ENCODE results near the gene TPM4. TPM values are rescaled to one million over a fixed set of nuclear protein-coding genes. Genes with fewer than 3 reads are reported as not detected.
"Not testable (repeated sequence)": the region's sequence is repeated elsewhere in the genome, so short reads cannot be mapped to it uniquely, and the experiment has no call there.

The TPM4 gene
- total RNA-seq (211 TPM), polyA plus RNA-seq (ENCODE audit: insufficient read depth in 1 of 8, insufficient read length in 8 of 8, low replicate concordance in 1 of 8) (100 to 1,000 TPM; 181 to 338 (median 218) TPM)
- long read RNA-seq, donor 1, transcript TPM4-201 (8 exons, 2,666 nt), result major isoform, 35 of 104 reads
- long read RNA-seq, donor 1, transcript TPM4-213 (1 exons, 2,672 nt), result minor isoform, 34 of 104 reads
- long read RNA-seq, donor 1, partial matches to known transcripts, result 35 of 104 reads
- long read RNA-seq, donor 1, other reads (novel, unspliced or antisense), result 0 of 104 reads
- long read RNA-seq, donor 2, transcript TPM4-201 (8 exons, 2,666 nt), result minor isoform, 5 of 19 reads
- long read RNA-seq, donor 2, transcript TPM4-213 (1 exons, 2,672 nt), result major isoform, 14 of 19 reads
- long read RNA-seq, donor 2, partial matches to known transcripts, result 0 of 19 reads
- long read RNA-seq, donor 2, other reads (novel, unspliced or antisense), result 0 of 19 reads
- long read RNA-seq, donor 3, transcript TPM4-213 (1 exons, 2,672 nt), result minor isoform, 33 of 201 reads
- long read RNA-seq, donor 3, transcript TPM4-201 (8 exons, 2,666 nt), result major isoform, 57 of 201 reads
- long read RNA-seq, donor 3, transcript TPM4-206 (4 exons, 877 nt), result minor isoform, 7 of 201 reads
- long read RNA-seq, donor 3, partial matches to known transcripts, result 99 of 201 reads
- long read RNA-seq, donor 3, other reads (novel, unspliced or antisense), result 5 of 201 reads
- long read RNA-seq, donor 4, transcript TPM4-213 (1 exons, 2,672 nt), result minor isoform, 37 of 111 reads
- long read RNA-seq, donor 4, transcript TPM4-201 (8 exons, 2,666 nt), result major isoform, 50 of 111 reads
- long read RNA-seq, donor 4, partial matches to known transcripts, result 20 of 111 reads
- long read RNA-seq, donor 4, other reads (novel, unspliced or antisense), result 0 of 111 reads
- long read RNA-seq, donor 5, transcript TPM4-201 (8 exons, 2,666 nt), result major isoform, 154 of 594 reads
- long read RNA-seq, donor 5, transcript TPM4-213 (1 exons, 2,672 nt), result minor isoform, 129 of 594 reads
- long read RNA-seq, donor 5, partial matches to known transcripts, result 267 of 594 reads
- long read RNA-seq, donor 5, other reads (novel, unspliced or antisense), result 42 of 594 reads
- long read RNA-seq, donor 6, transcript TPM4-201 (8 exons, 2,666 nt), result major isoform, 91 of 277 reads
- long read RNA-seq, donor 6, transcript TPM4-213 (1 exons, 2,672 nt), result minor isoform, 50 of 277 reads
- long read RNA-seq, donor 6, partial matches to known transcripts, result 111 of 277 reads
- long read RNA-seq, donor 6, other reads (novel, unspliced or antisense), result 23 of 277 reads
- long read RNA-seq, donor 7, transcript TPM4-213 (1 exons, 2,672 nt), result minor isoform, 76 of 266 reads
- long read RNA-seq, donor 7, transcript TPM4-201 (8 exons, 2,666 nt), result major isoform, 80 of 266 reads
- long read RNA-seq, donor 7, partial matches to known transcripts, result 104 of 266 reads
- long read RNA-seq, donor 7, other reads (novel, unspliced or antisense), result 6 of 266 reads
- long read RNA-seq, donor 8, transcript TPM4-213 (1 exons, 2,672 nt), result major isoform, 54 of 136 reads
- long read RNA-seq, donor 8, transcript TPM4-201 (8 exons, 2,666 nt), result minor isoform, 50 of 136 reads
- long read RNA-seq, donor 8, partial matches to known transcripts, result 31 of 136 reads
- long read RNA-seq, donor 8, other reads (novel, unspliced or antisense), result 0 of 136 reads
- long read RNA-seq, donor 9, transcript TPM4-201 (8 exons, 2,666 nt), result minor isoform, 35 of 204 reads
- long read RNA-seq, donor 9, transcript TPM4-213 (1 exons, 2,672 nt), result major isoform, 61 of 204 reads
- long read RNA-seq, donor 9, partial matches to known transcripts, result 106 of 204 reads
- long read RNA-seq, donor 9, other reads (novel, unspliced or antisense), result 0 of 204 reads
- long read RNA-seq, donor 10, transcript TPM4-201 (8 exons, 2,666 nt), result minor isoform, 52 of 203 reads
- long read RNA-seq, donor 10, transcript TPM4-213 (1 exons, 2,672 nt), result major isoform, 80 of 203 reads
- long read RNA-seq, donor 10, partial matches to known transcripts, result 52 of 203 reads
- long read RNA-seq, donor 10, other reads (novel, unspliced or antisense), result 16 of 203 reads
- long read RNA-seq, donor 11, transcript TPM4-201 (8 exons, 2,666 nt), result minor isoform, 42 of 164 reads
- long read RNA-seq, donor 11, transcript TPM4-213 (1 exons, 2,672 nt), result major isoform, 47 of 164 reads
- long read RNA-seq, donor 11, partial matches to known transcripts, result 75 of 164 reads
- long read RNA-seq, donor 11, other reads (novel, unspliced or antisense), result 0 of 164 reads

DNA sequence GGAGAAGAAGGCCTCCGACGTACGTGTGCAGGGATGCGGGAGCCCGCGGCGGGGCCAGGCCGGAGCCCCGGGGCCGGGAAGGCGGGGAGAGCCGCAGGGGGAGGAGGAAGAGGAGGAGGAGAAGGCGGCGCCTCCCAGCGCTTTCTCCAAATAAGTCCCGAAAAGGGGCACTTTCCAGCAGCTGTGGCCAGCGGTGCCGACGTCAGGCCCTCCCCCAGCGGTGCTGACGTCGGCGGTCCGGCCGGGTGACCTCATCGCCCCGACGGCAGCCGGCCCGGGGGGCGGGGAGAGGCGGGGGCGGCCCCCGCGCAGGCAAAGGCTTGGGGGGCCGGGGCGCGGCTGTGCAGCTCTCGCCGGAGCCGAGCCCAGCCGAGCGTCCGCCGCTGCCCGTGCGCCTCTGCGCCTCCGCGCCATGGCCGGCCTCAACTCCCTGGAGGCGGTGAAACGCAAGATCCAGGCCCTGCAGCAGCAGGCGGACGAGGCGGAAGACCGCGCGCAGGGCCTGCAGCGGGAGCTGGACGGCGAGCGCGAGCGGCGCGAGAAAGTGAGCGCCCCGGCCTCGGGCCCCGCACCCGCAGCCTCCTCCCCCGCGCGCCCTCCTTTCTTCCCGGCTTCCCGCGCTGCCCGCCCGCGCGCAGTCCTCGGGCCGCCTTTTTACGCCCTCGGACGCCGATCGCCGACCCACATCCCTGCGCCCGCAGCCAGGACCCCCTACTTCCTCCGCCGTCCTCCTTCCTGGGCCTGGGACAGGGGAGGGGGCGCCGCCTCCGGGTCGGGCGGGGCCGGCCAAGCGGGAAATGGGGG lies at the start of gene TPM4:
TSS of gene TPM4 (plus strand) at position 342 of the 804 bp plus-strand sequence. CDS start at position 413, 71 bp downstream.
- peak within 1 kb of the TSS; percentile 99 for H3K27ac ChIP-seq (ENCODE audit: low read length)
- H3K4me3 ChIP-seq (ENCODE audit: low read length), result peak within 1 kb of the TSS; percentile 73
- peaks cover 33% of the 10 kb centered on the region for H3K4me1 ChIP-seq (ENCODE audit: control insufficient read depth, insufficient read depth, low read length)
- no peaks in the 10 kb centered on the region for H3K9me3 ChIP-seq (replicated peaks; ENCODE audit: control insufficient read depth, low read depth, low read length)
- H3K27me3 ChIP-seq (ENCODE audit: control insufficient read depth, insufficient read depth, low read length), result no peaks in the 10 kb centered on the region
- peaks cover 14% of the 10 kb centered on the region for H3K36me3 ChIP-seq (ENCODE audit: control insufficient read depth, insufficient read depth, low read length)
- WGBS (ENCODE audit: insufficient coverage), result under 1% methylated on average over 90 of the region's 101 CpGs
- peak; percentile 98 for DNase-seq

DNA sequence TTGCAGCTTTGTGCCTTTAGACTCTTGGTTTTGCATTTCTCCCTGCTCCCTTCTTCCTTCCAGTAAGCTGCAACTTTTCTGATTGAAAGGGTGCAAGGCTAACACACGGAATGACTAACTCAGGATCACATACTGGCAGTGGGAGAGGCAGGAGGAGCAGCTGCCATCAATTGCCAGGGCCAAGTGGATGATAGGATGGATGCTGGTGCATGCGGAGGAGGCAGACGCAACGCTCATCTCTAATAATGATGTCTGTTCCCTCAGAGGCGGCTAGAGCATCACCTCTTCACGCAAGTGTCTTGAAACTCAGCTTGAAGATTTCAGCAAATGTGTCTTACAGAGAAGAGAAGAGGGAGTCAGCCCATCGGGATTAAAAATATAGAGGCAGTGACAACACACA lies 49.5 kb upstream of the TPM4 start:
- H3K27ac ChIP-seq (ENCODE audit: low read length), result no peak overlapping the region
- no peak overlapping the region for H3K4me3 ChIP-seq (ENCODE audit: low read length)
- H3K27me3 ChIP-seq (ENCODE audit: control insufficient read depth, insufficient read depth, low read length), result no peaks in the 10 kb centered on the region
- H3K36me3 ChIP-seq (ENCODE audit: control insufficient read depth, insufficient read depth, low read length), result no peaks in the 10 kb centered on the region
- 71% methylated on average over 5 of the region's 7 CpGs for WGBS (ENCODE audit: insufficient coverage)
- H3K4me1 ChIP-seq (ENCODE audit: control insufficient read depth, insufficient read depth, low read length), result no peaks in the 10 kb centered on the region
- H3K9me3 ChIP-seq (replicated peaks; ENCODE audit: control insufficient read depth, low read depth, low read length), result no peaks in the 10 kb centered on the region
- no peak for DNase-seq

DNA sequence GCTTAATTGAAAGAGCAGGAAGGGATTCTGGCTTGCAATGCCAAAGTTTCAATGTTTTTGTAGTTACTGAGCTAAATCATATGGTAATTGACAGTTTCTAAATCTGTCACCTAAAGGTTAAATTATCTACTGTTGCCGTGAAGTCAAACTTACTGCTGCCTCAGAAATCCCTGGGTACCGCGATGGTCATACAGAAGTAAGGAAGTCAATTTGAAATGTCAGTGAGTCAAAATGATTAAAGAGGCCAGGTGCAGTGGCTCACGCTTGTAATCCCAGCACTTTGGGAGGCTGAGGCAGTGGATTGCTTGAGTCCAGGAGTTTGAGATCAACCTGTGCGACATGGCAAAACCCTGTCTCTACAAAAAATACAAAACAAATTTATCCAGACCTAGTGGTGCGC lies 48.8 kb upstream of the TPM4 start:
- Histone ChIP-seq H3K4me1 (ENCODE audit: control insufficient read depth, insufficient read depth, low read length) (no peaks in the 10 kb centered on the region), H3K4me3 (ENCODE audit: low read length) (no peak overlapping the region), H3K27ac (ENCODE audit: low read length) (no peak overlapping the region), H3K27me3 (ENCODE audit: control insufficient read depth, insufficient read depth, low read length) (no peaks in the 10 kb centered on the region), H3K9me3 (replicated peaks; ENCODE audit: control insufficient read depth, low read depth, low read length) (no peaks in the 10 kb centered on the region), H3K36me3 (ENCODE audit: control insufficient read depth, insufficient read depth, low read length) (no peaks in the 10 kb centered on the region)
- WGBS (ENCODE audit: insufficient coverage), result 12% methylated on average over 3 of the region's 6 CpGs
- no peak for DNase-seq

DNA sequence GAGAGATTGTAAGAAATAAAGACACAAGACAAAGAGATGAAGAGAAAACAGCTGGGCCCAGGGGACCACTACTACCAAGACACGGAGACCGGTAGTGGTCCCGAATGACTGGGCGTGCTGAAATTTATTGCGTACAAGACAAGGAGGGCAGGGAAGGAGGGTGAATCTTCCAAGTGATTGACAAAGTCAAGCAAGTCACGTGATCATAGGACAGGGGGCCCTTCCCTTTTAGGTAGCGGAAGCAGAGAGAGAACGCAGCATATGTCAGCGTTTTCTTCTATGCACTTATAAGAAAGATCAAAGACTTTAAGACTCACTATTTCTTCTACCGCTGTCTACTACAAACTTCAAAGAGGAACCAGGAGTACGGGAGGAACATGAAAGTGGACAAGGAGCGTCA lies 46.1 kb upstream of the TPM4 start:
- H3K4me3 ChIP-seq (ENCODE audit: low read length); H3K4me1 ChIP-seq (ENCODE audit: control insufficient read depth, insufficient read depth, low read length); H3K9me3 ChIP-seq (replicated peaks; ENCODE audit: control insufficient read depth, low read depth, low read length); H3K27ac ChIP-seq (ENCODE audit: low read length); DNase-seq; H3K27me3 ChIP-seq (ENCODE audit: control insufficient read depth, insufficient read depth, low read length); H3K36me3 ChIP-seq (ENCODE audit: control insufficient read depth, insufficient read depth, low read length): not testable (repeated sequence)
- whole genome bisulfite sequencing (ENCODE audit: insufficient coverage), result 85% methylated on average over 6 of the region's 12 CpGs

DNA sequence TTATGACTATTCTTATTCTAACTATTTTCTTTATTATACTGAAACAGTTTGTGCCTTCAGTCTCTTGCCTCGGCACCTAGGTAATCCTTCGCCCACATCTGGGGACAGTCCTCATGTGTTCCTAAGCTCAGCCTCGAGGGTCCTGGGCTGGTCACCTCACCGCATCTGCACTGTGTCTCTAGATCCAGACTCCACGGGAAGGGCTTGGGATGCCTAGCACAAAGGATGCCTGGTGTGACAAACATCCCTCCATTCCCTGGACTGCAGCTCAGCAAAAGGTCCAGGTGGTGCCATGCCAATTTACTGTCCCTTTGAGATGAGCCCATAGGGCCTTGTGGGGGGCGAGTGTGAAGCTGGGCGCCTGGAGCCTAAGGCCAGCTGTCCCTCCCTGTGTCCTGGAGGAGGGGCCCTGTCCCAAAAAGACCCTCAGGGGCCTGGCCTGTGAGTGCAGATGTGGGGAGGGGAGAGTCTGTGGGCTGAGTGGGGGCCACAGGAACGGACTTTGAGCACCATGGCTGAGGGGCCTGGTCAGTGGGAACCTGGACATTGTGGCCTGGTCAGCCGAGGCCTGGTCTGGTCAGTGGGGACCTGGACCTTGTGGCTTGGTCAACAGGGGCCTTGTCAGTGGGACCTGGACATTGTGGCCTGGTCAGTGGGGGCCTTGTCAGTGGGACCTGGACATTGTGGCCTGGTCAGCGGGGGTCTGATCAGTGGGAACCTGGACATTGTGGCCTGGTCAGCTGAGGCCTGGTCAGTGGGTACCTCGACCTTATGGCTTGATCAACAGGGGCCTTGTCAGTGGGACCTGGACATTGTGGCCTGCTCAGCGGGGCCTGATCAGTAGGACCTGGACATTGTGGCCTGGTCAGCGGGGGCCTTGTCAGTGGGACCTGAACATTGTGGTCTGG lies 45.1 kb upstream of the TPM4 start:
- H3K36me3 ChIP-seq (ENCODE audit: control insufficient read depth, insufficient read depth, low read length), result no peaks in the 10 kb centered on the region
- no peak overlapping the region for H3K4me3 ChIP-seq (ENCODE audit: low read length)
- no peak overlapping the region for H3K27ac ChIP-seq (ENCODE audit: low read length)
- no peaks in the 10 kb centered on the region for H3K4me1 ChIP-seq (ENCODE audit: control insufficient read depth, insufficient read depth, low read length)
- DNase-seq, result no peak
- WGBS (ENCODE audit: insufficient coverage), result 92% methylated on average over 13 of the region's 13 CpGs
- H3K27me3 ChIP-seq (ENCODE audit: control insufficient read depth, insufficient read depth, low read length), result no peaks in the 10 kb centered on the region
- H3K9me3 ChIP-seq (replicated peaks; ENCODE audit: control insufficient read depth, low read depth, low read length), result no peaks in the 10 kb centered on the region

DNA sequence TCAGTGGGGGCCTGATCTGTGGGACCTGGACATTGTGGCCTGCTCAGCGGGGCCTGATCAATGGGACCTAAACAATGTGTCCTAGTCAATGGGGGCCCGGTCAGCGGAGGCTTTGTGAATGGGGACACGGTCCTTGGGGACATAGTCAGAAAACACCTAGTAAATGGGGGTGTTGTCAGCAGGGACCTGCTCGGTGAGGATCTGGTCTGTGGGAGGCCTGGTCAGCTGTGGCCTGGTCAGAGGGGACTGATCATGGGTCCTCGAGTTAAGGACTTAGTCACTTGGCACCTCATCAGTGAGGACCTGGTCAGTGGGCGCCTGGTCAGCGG lies 44.5 kb upstream of the TPM4 start:
- 93% methylated on average over 8 of the region's 8 CpGs for WGBS (ENCODE audit: insufficient coverage)
- Histone ChIP-seq H3K27me3 (ENCODE audit: control insufficient read depth, insufficient read depth, low read length) (no peaks in the 10 kb centered on the region), H3K4me1 (ENCODE audit: control insufficient read depth, insufficient read depth, low read length) (no peaks in the 10 kb centered on the region), H3K36me3 (ENCODE audit: control insufficient read depth, insufficient read depth, low read length) (no peaks in the 10 kb centered on the region), H3K9me3 (replicated peaks; ENCODE audit: control insufficient read depth, low read depth, low read length) (no peaks in the 10 kb centered on the region), H3K27ac (ENCODE audit: low read length) (no peak overlapping the region), H3K4me3 (ENCODE audit: low read length) (no peak overlapping the region)
- no peak for DNase-seq

DNA sequence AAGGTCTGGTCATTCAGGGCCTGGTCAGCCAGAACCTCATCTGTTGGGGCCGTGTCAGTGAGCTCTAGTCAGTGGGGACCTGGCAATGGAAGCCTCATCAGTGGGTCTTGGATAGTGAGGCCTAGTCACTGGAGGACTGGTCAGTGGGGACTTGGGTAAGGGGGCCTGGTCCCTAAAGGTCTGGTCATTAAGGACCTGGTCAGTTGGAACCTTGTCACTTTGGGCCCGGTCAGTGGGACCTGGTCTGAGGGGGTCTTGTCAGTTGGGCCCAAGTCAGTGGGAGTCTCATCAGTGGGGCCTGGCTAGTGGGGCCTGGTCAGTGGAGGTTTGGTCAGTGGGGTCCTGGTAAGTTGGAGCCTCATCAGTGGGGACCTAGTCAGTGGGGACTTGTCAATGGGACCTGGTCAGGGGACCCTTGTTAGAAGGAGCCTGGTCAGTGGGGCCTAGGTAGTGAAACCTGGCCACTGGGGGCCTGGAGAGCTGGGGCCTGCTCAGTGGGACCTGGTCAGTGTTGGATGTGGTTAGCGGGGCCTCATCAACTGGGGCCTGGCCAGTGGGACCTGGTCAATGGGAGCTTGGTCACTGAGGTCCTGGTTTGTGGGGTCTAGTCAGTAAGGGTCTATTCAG lies 43.7 kb upstream of the TPM4 start:
- WGBS (ENCODE audit: insufficient coverage), result 93% methylated on average over 3 of the region's 3 CpGs
- no peaks in the 10 kb centered on the region for H3K27me3 ChIP-seq (ENCODE audit: control insufficient read depth, insufficient read depth, low read length)
- H3K9me3 ChIP-seq (replicated peaks; ENCODE audit: control insufficient read depth, low read depth, low read length), result no peaks in the 10 kb centered on the region

More for the DNA sequence above, 43.7 kb upstream of the TPM4 start:
- no peak for DNase-seq
- H3K36me3 ChIP-seq (ENCODE audit: control insufficient read depth, insufficient read depth, low read length), result no peaks in the 10 kb centered on the region
- no peak overlapping the region for H3K4me3 ChIP-seq (ENCODE audit: low read length)
- H3K4me1 ChIP-seq (ENCODE audit: control insufficient read depth, insufficient read depth, low read length), result no peaks in the 10 kb centered on the region
- H3K27ac ChIP-seq (ENCODE audit: low read length), result no peak overlapping the region
